Breast epithelium (tissue), 3 donors: Measurements from ENCODE around the gene PRSS36.

Source experiments
- CTCF ChIP-seq, 3 donors: fragments of 450-650 bp; IDR thresholded peaks; one replicate each; pipeline ENCODE4 v1.5.1; 2016 to 2017; ENCODE audit warnings: antibody characterized with exemption in 3 of 3, mild to moderate bottlenecking in 3 of 3, moderate library complexity in 3 of 3
- POLR2A ChIP-seq: fragments of 450-650 bp; IDR thresholded peaks from one replicate; pipeline ENCODE4 v1.6.1; 2016; ENCODE audit warnings: antibody characterized with exemption, mild to moderate bottlenecking, moderate library complexity

- TF ChIP-seq CTCF (IDR thresholded peaks at IDR 0.05) (no peak), POLR2A (no peak)
Observed at GRCh38 chr16:31132303-31132979, 17.4 kb downstream of the PRSS36 start.
